Heart right ventricle (tissue), 16 donors: ENCODE results near the gene KLF14. TPM values are rescaled to one million over a fixed set of nuclear protein-coding genes. Genes with fewer than 3 reads are reported as not detected.

Source experiments
- ATAC-seq, 8 donors: fragments of 200-7000 bp; cut with Tn5 transposase; one replicate each; pipeline ENCODE4 v1.9.1; 2020; ENCODE audit warnings: mild to moderate bottlenecking in 8 of 8, moderate library complexity in 8 of 8, moderate number of reproducible peaks in 1 of 8
- DNase-seq, 2 donors: peaks; one replicate each; pipeline ENCODE4 v3.0.0-alpha.2; 2020
- H3K27ac ChIP-seq, 10 donors: fragments of 200-600 bp; sonication (generic) in 2 of 10; one replicate each; pipeline versions ENCODE4 v1.5.0 to v1.8.0; 2020 to 2022; ENCODE audit warnings: mild to moderate bottlenecking in 3 of 10
- H3K27me3 ChIP-seq, 7 donors: fragments of 200-600 bp; one replicate each; pipeline ENCODE4 v1.8.0; 2021 to 2022; ENCODE audit warnings: mild to moderate bottlenecking in 2 of 7
- H3K36me3 ChIP-seq, 9 donors: fragments of 200-600 bp; sonication (generic) in 1 of 9; one replicate each; pipeline versions ENCODE4 v1.5.0 to v1.8.0; 2020 to 2022; ENCODE audit warnings: mild to moderate bottlenecking in 2 of 9
- H3K4me1 ChIP-seq, 9 donors: fragments of 200-600 bp; sonication (generic) in 1 of 9; one replicate each; pipeline versions ENCODE4 v1.5.0 to v1.8.0; 2020 to 2022; ENCODE audit warnings: mild to moderate bottlenecking in 4 of 9
- H3K4me3 ChIP-seq, 10 donors: fragments of 200-600 bp; sonication (generic) in 2 of 10; one replicate each; pipeline versions ENCODE4 v1.5.0 to v1.8.0; 2020 to 2022; ENCODE audit warnings: mild to moderate bottlenecking in 7 of 10, moderate library complexity in 2 of 10
- H3K9me3 ChIP-seq, 11 donors: fragments of 200-600 bp in 10 of 11; sonication (generic) in 2 of 11; one replicate each; pipeline versions ENCODE4 v1.5.0 to v1.8.0; 2013 to 2022; ENCODE audit warnings: mild to moderate bottlenecking in 2 of 11, control low read depth in 1 of 11, moderate library complexity in 1 of 11
- CTCF ChIP-seq, 9 donors: fragments of 200-600 bp; sonication (generic) in 2 of 9; IDR thresholded peaks; one replicate each; pipeline versions ENCODE4 v1.5.0 to v1.8.0; 2021 to 2022; ENCODE audit warnings: antibody characterized with exemption in 9 of 9, mild to moderate bottlenecking in 5 of 9, moderate library complexity in 1 of 9
- WGBS, 2 donors: extraction: QIAGEN DNeasy Blood & Tissue Kit; methylation state at CpG; one replicate each; pipeline ENCODE4 v1.1.7; 2013; ENCODE audit warnings: inconsistent platforms in 1 of 2; 5-methylcytosine and 5-hydroxymethylcytosine counted together
- intact Hi-C, 10 donors: fragments of 100-400 bp; cut with DNase I; formaldehyde crosslinking; loops; one replicate each; pipeline versions ENCODE4 v1.11.1 to v1.14.2; 2022
- polyA plus RNA-seq, 2 donors: library from polyadenylated mRNA; stranded (reverse); fragments of 200-250 nt; gene quantifications; one replicate each; pipeline ENCODE4 v1.2.3, GENCODE V29; 2013
- total RNA-seq, 10 donors: library from RNA; stranded (reverse); fragmentation: NEBNext Ultra II Directional in 3 of 10; extraction: Animal tissue kit (Norgen Biotek cat#: 25700) in 3 of 10; gene quantifications; one replicate each; pipeline versions ENCODE4 v1.2.1 to v1.2.4, GENCODE V29; 2021 to 2023
- donor health status: Arrhythmogenic right ventricular cardiomyopathy.
- donor health status: ischemic (EF 13 %, LVEDD 7.1; RV severe dilation, severe dysfunction).
- donor health status: healthy with polysubstance abuse.
- donor health status: DM: no; HTN: yes; CAD: no.
- donor health status: DM: no; HTN: no; CAD: no.
- donor health status: ischemic (EF 25% LVEDD 6.9; RV normal size, moderate dysfunction).
- donor health status: ischemic (EF 25% LVEDD 5.7; RV mildly dilated, moderate dysfunction).
- donor health status: healthy.
- donor health status: DM: yes; HTN: yes; CAD: no.
- donor health status: Ischemic cardiomyopathy.
- donor health status: ischemic (EF 35%, LVEDD 5.7; RV mildly dilated, moderate dysfunction).
- donor health status: nonischemic (EF 11% LVEDD 7.7; RV severe dilation, severe dysfunction).
- donor health status: DM: yes; HTN: yes; CAD: no.
- donor health status: PGD.
- donor health status: ischemic (EF 29% LVEDD 5.4; RV normal size, mild dysfunction).
- donor health status: nonischemic (EF 23%, LVEDD 6.1; RV moderate dilation, normal function).

KLF14 gene
- total and polyA plus RNA-seq, 12 donors: 0.03 to 0.49 (median 0.13) TPM; not detected in 4

DNA sequence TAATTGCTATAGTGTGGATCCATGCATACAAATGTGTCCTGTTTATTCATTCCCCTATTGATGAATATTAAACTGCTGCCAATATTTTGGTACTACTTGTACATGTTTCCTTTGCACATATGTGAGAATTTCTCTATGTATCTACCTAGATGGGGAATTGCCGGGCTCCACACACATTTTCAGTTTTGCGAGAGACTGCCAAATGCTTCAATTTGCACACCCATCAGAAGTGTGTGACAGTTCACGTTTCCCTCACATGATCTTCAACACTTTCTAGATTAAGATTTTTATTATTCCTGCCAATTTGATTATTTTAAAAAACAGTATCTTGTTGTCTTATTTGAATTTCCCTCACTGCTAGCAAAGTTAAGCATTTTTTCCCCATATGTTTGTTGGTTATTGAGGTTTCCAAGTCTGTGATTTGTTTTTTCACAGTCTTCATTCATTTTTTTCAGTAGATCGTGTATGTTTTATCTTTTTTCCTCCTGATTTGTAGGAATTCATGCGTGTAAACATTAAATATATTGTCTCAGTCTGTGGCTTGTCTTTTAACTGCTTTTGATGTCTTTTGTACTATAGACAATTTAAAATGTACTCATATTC, 2.4 kb upstream of the KLF14 start:
- Histone ChIP-seq H3K9me3 (peaks cover 6 to 35% (median 23%) of the 10 kb centered on the region in 11 donors), H3K27ac (no peak overlapping the region), H3K4me1 (peaks cover 0 to 9% (median 0%) of the 10 kb centered on the region in 9 donors), H3K36me3 (peaks cover 0 to 12% (median 0%) of the 10 kb centered on the region in 9 donors), H3K27me3 (peaks cover 0 to 100% (median 92%) of the 10 kb centered on the region in 7 donors), H3K4me3 (no peak overlapping the region)
- TF ChIP-seq CTCF (IDR thresholded peaks at IDR 0.05): no peak
- DNase-seq (no peak), ATAC-seq (no peak)
- WGBS, 2 donors: 64 to 65% methylated on average over 5 of the region's 5 CpGs
- intact Hi-C loops: loop anchor here in 1 of 10 donors (10.0 kb wide), 1 partner anchor 482 kb away; no protein-coding TSS in a partner anchor

- peaks cover 0 to 12% (median 0%) of the 10 kb centered on the region in 9 donors for H3K36me3 ChIP-seq
- peaks cover 6 to 48% (median 25%) of the 10 kb centered on the region in 11 donors for H3K9me3 ChIP-seq
- H3K27ac ChIP-seq: peak overlapping the region in 1 of 10 donors; percentile 36
- no peak for TF ChIP-seq CTCF (IDR thresholded peaks at IDR 0.05)
- peaks cover 0 to 8% (median 0%) of the 10 kb centered on the region in 9 donors for H3K4me1 ChIP-seq
- intact Hi-C loops: loop anchor here in 1 of 10 donors (10.0 kb wide), 1 partner anchor 480 kb away; no protein-coding TSS in a partner anchor
- peak overlapping the region in 8 of 10 donors; percentile 30 to 55 (median 51) for H3K4me3 ChIP-seq
- peaks cover 0 to 100% (median 90%) of the 10 kb centered on the region in 7 donors for H3K27me3 ChIP-seq
- WGBS, 2 donors: 20 to 21% methylated on average over 13 of the region's 13 CpGs
- ATAC-seq: no peak
- no peak for DNase-seq
Observed at GRCh38 chr7:130734815-130735716, 1.1 kb upstream of the KLF14 start.

DNA sequence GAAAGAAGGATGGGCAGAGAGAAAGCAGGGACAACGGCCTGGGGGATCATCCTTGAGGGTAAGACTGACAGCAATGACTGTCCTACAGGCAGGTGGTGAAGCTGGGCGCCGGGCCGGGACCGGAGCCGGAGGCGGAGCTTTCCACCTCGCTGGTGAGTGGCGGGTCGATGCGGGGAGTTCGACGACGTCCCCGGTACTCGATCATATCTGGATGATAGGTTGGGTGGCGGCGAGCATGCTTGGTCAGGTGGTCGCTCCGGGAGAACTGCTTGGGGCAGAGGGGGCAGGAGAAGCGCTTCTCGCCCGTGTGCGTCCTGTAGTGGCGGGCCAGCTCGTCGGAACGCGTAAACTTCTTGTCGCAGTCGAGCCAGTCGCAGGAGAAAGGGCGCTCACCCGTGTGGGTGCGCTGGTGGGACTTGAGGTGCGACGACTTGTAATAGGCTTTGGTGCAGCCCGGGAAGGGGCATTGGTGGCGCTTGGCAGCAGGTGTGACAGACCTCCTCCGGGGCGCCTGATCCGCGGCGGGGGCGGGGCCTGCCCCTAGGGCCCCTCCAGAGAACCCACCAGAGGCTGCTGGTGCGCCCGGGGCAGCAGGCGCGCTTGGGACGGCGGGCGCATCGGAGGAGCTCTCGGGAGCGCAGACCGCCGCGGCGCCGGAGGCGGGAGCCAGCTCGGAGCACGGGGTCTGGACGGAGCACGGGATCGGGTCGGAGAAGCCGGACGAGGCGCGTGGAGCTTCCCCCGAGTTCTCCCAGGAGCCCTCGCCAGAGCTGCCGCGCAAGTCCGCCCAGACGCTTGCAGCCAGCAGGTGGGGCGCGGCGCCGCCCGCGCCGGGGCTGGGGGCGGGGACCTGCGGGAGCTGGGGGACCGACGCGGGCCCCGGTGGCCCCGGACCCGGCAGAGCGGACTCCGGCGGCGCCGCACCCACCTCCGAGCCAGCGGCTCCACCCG, 752 bp downstream of the KLF14 start:
- ATAC-seq: peak in 3 of 8 donors; percentile 41 to 82 (median 43)
- Histone ChIP-seq H3K4me1 (peaks cover 0 to 8% (median 0%) of the 10 kb centered on the region in 9 donors), H3K4me3 (peak overlapping the region in 9 of 10 donors; percentile 21 to 55 (median 49)), H3K36me3 (peaks cover 0 to 12% (median 0%) of the 10 kb centered on the region in 9 donors), H3K27me3 (peaks cover 0 to 98% (median 80%) of the 10 kb centered on the region in 7 donors), H3K27ac (peak overlapping the region in 2 of 10 donors; percentile 26), H3K9me3 (peaks cover 6 to 49% (median 25%) of the 10 kb centered on the region in 11 donors)
- DNase-seq: peak in 1 of 2 donors; percentile 23
- WGBS, 2 donors: 6 to 11% methylated on average over 91 to 100 of the region's 100 CpGs
- TF ChIP-seq CTCF (IDR thresholded peaks at IDR 0.05): peak in 2 of 9 donors; percentile 13
- intact Hi-C loops: loop anchor here in 1 of 10 donors (10.0 kb wide), 1 partner anchor 478 kb away; no protein-coding TSS in a partner anchor
